ENCODE data around the gene PACS2. TPM values are rescaled to one million over a fixed set of nuclear protein-coding genes. Genes with fewer than 3 reads are reported as not detected.
"Not testable (repeated sequence)": the region's sequence is repeated elsewhere in the genome, so short reads cannot be mapped to it uniquely, and the experiment has no call there.

The PACS2 gene
- polyA plus RNA-seq, 4 donors = 46.8 to 102 (median 80.9) TPM

DNA sequence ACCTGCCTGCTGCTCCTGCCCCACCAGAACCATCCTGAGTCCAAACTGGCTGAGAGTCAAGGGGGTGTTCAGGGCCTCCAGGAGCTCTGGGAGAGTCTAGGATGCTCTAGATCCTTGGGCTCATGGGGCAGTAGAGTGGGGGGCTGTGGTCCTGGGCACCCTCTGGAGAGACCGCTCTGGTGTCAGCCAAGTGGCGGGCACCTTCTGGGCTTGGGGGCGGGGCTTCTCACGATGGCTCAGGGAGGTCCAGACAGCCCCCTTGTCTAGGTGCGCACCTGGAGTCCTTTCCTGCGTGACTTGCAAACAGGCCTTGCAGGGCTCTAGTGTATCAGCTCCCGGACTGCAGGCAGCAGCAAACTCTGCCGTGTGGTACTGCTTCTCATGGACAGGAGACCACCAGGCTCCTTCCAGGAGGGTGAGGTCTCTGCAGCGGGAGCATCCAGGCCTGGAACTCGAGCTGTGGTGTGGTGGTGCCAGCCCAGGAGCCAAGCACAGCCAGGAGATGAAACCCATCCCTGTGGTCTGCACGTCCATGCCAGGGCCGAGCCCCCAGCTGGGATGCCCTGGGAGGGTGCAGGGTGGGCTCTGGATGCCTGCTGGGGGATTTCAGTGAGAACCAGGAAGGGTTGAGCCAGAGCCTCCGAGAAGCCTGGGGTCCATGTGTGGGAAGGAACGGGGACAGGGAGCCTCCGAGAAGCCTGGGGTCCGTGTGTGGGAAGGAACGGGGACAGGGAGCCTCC lies 15.0 kb downstream of the PACS2 start:
- no peak for DNase-seq (ENCODE audit: low read depth in 4 of 4, low spot score in 2 of 4)

DNA sequence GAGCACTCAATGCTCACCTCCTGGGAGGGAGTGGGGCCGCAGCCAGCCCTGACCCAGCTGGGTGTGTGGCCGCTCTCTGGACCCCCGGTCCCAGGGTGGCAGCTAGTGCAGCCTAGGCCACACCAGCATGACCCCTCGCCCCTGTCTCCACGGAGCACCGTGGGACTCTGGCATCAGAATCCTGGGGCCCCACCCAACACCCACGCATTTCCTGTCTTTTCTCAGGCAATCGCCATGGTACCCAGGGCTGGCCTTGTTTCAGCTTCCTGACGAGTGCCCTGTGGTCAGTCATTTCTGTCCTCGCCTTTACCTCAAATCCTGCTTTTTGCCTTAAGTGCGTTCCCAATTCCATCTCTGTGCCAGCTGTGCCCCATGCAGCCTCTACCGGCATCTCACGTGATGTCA lies 15.9 kb downstream of the PACS2 start:
- DNase-seq (ENCODE audit: low read depth in 4 of 4, low spot score in 2 of 4) = no peak

DNA sequence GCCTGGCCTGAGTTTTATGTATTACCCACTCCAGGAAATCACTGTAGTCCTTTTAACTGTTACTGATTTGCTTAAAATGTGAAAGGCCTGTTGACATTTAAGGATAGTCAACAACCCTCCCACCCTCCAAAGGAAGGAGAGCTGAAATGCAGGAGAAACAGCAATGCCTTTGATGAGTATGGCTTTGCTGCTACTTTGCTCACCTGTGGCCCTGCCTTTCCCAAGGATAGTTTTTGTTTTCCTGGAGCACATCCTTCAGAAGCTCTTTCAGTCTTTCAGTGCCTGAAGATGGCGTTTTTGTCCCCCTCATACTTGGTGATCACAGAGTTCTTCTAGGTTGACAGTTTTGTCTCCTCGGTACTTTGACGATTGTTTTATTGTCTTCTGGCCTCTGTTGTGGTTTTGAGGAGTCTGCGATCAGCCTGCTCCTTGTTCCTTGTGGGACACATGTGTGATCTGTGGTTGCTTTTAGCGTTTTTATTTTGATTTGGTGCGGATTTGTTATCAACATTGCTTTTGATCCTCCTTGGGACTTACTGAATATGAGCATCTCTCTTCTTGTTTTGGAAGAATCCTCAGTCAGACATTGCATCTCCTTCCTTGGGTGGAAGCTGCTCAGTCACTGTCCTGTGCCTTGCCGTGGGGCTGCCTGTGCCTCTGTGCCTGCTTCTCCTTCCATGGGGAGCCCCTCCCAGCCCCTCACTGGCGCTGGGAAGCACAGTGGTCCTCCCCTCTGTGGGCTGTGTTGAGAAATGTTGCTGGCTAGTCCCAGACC lies 17.2 kb downstream of the PACS2 start:
- DNase-seq (ENCODE audit: low read depth in 4 of 4, low spot score in 2 of 4) = no peak

DNA sequence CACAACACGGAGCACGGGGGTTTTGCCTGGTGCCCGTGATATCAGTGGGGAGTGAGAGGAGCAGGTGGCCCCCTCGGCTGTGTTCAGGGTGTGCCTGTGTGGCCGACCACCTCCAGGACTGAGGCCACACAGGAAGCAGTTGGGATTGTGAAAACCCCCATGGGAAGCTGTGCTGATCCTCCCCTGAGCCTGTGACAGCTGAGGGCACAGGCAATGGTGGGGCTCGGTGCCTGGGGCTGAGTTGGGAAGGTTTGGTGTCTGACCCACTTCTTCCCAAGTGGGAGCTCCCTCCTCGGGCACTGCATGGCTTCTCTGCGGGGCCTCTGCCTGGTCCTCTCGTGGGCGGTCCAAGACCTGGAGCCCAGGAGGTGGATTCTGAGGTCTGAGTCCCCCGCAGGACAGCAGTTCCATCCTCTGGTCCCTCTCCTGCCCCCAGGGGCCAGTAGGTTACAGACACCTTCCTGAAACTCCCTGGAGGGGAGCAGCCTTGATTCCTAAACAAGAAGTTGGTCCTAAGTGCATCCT lies 17.9 kb downstream of the PACS2 start:
- no peak for DNase-seq (ENCODE audit: low read depth in 4 of 4, low spot score in 2 of 4)

DNA sequence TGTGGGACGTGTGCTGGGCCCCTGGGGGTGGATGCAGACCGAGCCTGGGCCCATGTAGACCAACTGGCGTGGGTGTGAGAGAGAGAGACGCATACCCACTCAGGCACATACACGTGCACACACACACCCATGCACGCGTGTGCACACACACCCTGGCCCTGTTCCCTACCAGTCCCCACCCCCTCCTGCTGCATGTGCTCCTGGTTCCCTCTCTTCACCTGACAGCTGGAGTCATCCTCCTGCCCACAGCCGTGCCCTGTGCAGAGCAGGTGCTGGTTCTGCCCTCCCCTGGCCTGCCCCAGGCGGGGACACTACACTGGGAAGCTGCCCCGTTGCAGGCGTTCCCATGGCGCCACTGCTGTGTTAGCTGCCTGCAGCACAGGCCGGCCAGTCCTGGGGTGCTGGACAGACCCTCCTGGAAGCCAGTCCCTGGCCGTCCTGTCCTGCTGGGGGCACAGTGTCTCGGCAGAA lies 18.5 kb downstream of the PACS2 start:
- no peak for DNase-seq (ENCODE audit: low read depth in 4 of 4, low spot score in 2 of 4)

DNA sequence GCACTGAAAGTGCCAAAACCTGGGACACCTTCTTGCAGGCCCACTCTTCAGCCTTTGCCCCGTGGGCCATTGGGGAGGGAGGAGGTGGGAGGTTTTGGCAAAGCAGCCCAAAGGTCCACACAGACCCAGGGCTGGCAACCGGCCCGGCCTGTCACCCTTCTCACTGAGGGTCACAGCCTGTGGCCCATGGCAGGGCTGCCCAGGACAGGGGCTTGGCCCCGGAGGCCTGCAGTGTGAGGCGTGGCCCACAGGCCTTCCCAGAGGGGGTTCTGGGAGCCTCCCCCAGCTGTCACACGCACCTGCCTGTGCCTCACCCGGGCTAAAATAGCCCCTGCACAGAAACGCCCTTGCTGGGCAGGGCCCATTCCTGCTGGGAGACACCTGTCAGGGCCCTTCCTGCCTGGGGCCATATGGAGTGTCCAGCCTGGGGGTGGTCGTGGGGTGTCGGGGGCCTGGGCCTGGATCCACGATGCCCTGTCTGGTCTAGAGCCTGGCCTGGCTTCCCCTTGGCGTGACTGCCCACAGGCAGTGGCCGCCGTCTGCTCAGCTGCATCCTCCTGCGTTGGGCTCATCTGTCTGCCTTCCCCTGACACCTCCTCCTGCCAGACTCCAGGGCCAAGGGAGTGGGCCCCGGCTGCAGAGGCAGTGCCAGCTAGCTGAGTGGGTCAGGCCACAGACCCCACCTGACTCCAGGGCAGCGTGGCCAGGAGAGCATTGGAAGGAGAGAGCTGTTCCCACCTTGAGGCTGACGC lies 19.2 kb downstream of the PACS2 start:
- no peak for DNase-seq (ENCODE audit: low read depth in 4 of 4, low spot score in 2 of 4)

DNA sequence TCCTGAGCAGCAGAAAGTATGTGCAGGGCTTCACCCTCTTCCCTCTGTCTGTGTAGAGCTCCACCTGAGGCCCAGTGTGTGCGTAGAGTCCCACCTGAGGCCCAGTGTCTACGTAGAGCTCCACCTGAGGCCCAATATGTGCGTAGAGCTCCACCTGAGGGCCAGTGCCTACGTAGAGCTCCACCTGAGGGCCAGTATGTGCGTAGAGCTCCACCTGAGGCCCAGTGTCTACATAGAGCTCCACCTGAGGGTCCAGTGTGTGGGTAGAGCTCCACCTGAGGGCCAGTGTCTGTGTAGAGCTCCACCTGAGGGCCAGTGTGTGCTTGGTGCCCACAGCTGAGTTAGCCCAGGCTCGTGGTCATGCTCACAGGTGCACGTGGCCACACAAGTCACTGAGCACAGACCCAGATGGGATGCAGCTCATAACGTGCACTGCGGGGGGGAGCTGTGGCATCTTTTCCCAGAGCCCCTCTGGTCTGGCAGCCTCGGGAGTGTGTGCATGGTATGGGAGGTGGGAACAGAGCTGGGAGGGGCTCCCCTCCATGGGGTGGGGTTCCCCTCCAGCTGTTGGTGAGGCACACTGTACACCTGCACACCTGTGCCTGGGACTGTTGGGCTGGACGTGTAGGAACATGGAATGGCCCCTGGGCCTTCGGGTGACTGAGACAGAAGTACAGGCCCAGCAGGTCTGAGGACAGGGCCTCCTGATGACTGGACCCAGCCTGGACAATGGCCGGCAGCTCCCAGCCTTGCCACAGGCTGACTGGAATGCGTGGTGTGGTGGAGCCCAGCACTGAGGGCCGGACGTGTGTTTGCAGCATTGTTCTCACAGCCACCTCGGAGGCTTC lies 20.1 kb downstream of the PACS2 start:
- DNase-seq (ENCODE audit: low read depth in 4 of 4, low spot score in 2 of 4) = no peak

DNA sequence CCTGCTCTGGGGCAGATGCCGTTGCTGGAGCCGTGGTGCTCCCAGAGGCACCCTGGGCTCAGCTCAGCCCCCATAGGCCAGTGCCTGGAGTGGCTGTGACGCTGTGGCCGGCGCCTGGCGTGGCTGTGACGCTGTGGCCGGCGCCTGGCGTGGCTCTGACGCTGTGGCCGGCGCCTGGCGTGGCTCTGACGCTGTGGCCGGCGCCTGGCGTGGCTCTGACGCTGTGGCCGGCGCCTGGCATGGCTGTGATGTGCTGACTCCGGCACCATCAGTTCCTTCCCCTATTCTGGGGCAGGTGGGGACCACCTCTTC lies 20.6 kb downstream of the PACS2 start:
- DNase-seq (ENCODE audit: low read depth in 4 of 4, low spot score in 2 of 4) = not testable (repeated sequence)

DNA sequence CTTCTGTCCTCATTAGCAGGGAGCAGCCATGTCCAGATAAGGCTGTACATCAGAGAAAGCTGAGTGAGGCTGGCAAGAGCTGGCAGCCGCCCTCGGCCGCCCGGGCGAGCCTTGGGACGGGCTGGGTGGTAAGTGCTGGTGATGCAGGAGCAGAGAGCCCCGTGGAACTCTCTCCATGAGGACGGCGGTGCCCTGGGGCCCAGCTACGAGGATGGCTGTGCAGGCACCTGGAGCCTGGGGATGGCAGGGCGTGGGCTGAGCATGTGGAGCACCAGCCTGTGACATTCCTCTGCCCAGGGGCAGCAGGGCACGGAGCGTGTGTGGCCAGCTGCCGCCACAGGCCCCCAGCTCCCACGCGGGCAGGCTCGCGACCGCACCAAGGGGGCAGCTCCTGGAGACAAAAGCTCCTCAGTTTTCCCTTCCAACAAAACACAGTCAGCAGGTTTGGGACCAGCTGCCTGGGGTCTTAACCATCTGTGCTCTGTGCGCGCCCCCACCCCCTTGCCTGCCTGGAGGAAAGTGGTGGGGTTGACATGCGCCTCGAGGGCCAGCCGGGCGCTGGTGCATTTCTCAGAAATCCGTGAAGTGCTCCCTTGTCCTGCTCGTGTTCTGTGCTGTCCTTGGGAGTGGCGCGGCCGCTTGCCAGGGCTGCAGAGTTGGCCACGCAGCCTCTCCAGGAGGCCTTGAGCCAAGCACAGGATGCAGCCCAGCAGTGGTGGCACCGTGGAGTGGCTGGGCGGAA lies 21.4 kb downstream of the PACS2 start:
- DNase-seq (ENCODE audit: low read depth in 4 of 4, low spot score in 2 of 4) = no peak

DNA sequence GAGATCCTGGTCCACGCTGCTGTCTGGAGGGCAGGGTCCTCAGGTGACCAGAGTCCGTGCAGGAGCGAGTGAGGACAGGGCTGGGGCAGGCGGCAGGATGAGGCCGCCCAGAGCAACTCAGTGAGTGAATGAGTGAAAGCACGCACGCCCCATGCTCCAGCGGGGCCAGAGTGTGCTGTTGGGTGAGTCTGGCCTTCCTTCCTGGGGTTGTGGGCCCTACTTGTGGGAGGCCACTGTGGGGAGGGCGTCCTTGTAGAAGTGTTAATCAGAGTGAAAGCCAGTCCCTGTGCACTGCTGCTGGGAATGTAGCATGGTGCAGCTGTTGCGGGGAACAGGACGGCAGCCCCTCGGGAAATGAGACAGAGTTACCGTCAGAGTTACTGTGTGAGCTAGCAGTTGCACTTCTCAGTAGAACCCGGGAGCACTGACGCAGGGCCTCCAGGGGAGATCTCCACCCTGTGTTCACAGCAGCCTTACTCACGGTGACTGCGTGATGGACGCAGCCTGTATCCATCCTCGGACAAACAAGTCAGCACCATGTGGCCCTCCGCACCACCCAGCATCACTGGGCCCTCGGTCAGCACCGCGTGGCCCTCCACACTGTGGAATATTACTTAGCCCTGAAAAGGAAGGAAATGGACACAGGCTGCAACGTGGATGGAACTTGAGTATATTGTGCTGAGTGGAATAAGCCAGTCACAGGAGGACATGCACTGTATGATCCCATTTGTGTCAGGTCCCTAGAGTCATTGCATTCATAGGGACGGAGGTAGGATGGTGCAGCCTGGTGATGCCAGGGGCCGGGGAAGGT lies 22.1 kb downstream of the PACS2 start:
- DNase-seq (ENCODE audit: low read depth in 4 of 4, low spot score in 2 of 4) = no peak

DNA sequence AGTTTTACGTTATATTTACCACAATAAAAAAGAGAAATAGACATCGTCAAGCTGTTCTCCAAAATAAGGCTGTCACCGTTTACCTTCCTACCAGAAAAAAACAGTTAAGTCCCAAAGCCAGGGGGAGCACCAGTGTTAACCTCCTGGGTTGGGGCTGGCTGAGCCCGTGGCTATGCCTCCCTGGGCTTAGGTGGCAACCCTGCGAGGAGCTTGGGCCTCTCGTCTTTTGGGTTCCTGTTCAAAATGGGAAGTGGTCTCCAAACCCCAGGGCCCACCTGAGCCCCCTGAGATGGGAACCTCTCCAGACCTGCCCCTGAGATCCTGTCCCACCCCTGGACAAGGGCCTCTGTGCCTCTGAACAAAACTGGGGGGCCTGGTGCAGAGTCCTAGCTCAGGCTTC lies 22.9 kb downstream of the PACS2 start:
- DNase-seq (ENCODE audit: low read depth in 4 of 4, low spot score in 2 of 4) = no peak

DNA sequence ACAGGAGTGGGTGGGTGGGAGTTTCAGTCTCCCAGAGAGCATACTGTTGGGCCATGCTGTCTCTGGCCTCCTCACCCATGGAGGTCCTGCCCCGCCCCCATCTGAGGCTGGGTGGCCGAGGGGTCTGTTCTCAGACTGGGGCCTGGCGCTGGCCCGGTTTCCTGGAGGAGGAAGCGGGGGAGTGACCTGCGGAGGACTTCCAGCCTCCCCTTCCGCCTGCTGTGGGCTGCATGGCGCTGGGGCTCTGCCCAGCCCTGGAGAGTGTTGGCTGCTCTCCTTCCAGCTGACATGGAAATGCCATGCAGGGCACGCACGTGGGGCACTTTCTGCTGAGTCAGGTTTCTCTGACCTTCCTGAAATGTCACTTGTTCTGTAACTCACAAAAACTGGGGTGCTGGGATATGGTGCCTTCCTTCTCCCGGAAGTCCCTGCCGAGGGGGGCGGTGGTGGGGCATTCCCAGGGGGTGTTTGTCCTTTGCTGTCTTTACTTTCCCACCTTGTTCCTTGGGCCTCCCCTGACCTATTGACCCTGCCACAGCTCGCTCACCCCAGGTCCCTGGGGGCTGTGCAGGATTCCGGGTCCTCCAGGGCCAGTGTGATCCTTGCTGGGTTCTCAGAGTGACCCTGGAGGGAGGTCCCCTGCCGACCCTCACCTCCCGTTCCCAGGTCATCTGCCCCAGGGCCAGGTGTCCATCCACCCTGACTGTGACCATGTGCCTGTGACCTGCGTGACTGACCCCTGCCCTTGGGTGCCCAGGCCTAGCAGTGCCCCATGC lies 23.6 kb downstream of the PACS2 start:
- no peak for DNase-seq (ENCODE audit: low read depth in 4 of 4, low spot score in 2 of 4)

DNA sequence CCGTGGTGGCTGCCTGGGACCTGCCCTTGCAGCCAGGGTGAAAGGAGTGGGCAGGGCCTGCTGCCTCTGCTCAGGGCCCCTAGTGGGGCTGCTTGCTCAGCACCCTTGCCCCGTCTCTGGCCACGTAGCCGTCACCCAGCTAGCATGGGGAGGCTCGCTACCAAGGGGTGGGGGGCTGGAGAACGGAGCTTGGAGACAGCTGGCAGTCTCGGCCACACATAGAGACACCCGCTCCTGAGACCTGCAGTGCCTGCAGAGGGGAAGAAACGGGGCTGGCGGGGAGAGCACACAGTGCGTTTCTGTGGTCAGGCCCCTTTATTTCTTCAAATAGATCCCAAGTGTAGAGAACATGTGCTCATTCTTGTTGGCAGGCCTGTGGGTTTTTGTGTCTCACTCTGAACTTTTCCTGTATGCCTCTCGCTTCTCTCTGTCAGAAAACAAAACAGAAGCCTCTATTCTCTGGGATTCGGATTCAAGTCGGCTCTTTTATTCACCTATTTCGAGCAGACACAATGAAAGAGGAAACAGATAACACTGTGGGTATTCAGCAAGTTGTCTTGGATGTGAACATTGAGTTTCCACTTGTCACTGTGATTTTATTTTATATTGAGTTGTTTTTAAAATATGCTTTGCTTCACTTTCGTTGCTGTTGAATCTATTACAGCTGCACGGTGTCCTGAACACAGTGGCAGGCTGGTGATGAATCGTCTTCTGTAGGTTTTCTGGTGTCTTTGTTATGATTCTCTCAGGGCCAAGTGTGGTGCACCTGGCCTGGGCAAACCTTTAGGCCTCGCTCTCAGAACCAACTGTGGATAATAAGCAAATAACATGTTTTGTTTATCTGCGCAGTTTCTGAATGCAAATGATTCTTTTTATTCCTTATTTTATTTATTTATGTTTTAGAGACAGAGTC lies 26.5 kb downstream of the PACS2 start:
- DNase-seq (ENCODE audit: low read depth in 4 of 4, low spot score in 2 of 4) = no peak

DNA sequence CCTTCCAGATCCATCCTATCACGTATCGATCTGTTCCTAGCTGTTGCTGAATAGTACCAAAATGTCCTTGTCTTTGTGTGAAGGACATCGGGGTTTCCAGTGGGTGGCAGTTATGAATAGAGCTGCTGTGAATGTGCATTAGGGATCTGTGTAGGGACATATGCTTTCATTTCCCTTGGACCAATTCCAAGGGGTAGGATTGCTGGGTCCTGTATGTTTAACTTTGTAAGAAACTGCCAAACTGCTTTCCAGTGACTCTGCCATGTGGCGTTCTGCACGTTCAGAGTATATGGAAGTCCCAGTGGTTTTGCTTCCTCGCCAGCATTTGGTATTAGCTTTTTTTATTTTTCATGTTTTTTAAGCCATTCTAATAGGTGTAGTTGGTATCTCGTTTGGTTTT lies 28.6 kb downstream of the PACS2 start:
- DNase-seq (ENCODE audit: low read depth in 4 of 4, low spot score in 2 of 4) = no peak

DNA sequence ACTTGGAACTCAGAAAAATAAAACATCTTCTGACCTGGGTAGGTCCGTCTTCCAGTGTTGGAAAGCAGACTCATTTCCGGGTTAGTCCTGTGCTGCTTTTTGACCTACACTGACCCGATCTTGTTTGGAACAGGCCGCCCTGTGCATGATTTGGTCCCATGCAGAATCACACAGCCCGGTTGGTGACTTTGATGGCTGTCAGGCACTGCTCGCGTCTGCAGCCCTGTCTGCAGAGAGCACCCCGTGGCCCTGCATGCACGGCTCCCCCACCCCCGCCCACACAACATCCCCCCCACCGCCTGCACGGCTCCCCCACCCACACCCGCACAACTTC lies 31.6 kb downstream of the PACS2 start:
- no peak for DNase-seq (ENCODE audit: low read depth in 4 of 4, low spot score in 2 of 4)

DNA sequence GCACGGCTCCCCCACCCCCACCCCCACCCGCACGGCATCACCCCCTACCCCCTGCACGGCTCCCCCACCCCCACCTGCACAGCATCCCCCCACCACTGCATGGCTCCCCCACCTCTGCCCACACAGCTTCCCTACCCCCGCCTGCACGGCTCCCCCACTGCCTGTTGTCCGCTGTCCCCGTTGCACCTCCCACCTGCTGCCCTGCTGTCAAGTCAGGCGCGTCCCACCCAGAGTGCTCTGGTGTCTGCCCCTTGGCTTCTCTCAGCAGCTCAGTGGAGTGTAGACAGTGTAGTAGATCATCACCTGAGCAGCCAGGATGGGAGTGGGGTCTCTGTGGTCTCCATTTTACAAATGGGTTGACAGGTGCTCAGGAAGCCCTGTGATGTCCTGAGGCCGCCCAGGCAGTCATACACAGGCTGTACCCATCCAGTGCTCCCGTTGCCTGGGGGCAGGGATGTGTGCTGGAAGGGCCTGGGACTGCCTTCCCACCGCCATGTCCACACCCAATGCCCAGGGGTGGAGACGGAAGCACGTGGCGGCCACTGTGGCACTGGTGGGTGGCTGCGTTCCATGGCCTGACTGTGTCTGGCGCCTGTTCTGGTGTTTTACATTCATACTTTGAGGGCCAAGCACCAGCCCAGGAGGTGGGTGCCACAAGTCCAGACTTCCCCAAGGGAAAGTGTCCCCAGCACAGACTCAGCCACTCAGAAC lies 32.5 kb downstream of the PACS2 start:
- no peak for DNase-seq (ENCODE audit: low read depth in 4 of 4, low spot score in 2 of 4)

DNA sequence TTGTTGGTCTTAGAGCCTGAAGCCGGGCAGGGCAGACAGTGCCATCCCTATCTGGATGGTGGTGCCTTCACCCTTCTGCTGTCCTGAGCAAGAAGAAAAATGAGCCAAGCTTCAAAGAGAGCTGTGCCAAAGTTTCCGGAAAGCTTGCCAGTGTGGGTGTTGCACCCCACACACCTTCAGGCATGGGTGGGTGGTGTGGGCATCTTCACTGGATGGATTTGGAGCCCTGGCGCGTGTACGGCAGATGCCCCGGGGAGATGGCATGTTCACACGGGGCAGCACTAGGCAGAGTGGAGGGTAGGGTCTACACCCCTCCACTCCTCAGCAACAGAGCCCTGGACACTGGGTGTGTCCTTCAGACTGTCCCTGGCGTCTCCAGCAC lies 33.0 kb downstream of the PACS2 start:
- no peak for DNase-seq (ENCODE audit: low read depth in 4 of 4, low spot score in 2 of 4)

Measured in left renal cortex interstitium (tissue), 4 donors.